Right cardiac atrium (tissue), 5 donors: ENCODE data around the gene VSX1. TPM values are rescaled to one million over a fixed set of nuclear protein-coding genes. Genes with fewer than 3 reads are reported as not detected.
A peak's percentile ranks its signal among the peaks of the same experiment; 100 is the strongest.

Source experiments
- ATAC-seq, 2 donors: fragments of 200-7000 bp; cut with Tn5 transposase; one replicate each; pipeline versions ENCODE4 v1.8.0 to v1.9.1; 2020; ENCODE audit warnings: moderate library complexity in 2 of 2, mild to moderate bottlenecking in 1 of 2
- DNase-seq, 3 donors: peaks; one replicate each; pipeline ENCODE4 v3.0.0-alpha.2; 2020
- H3K27ac ChIP-seq: one replicate; pipeline ENCODE4 v1.5.1; 2013; ENCODE audit warnings: mild to moderate bottlenecking, low read length, control low read depth, moderate library complexity
- H3K27me3 ChIP-seq: one replicate; pipeline ENCODE4 v1.6.1; 2013; ENCODE audit not compliant: control insufficient read depth, insufficient read depth
- H3K4me1 ChIP-seq: one replicate; pipeline ENCODE4 v1.6.1; 2013; ENCODE audit warnings: low read length; ENCODE audit not compliant: control insufficient read depth, insufficient read depth
- H3K4me3 ChIP-seq: one replicate; pipeline ENCODE4 v1.5.1; 2013; ENCODE audit warnings: low read length, control low read depth
- H3K9me3 ChIP-seq: one replicate; pipeline ENCODE4 v1.6.1; 2013; ENCODE audit warnings: low read length; ENCODE audit not compliant: control insufficient read depth
- WGBS: extraction: QIAGEN DNeasy Blood & Tissue Kit; methylation state at CpG from one replicate; pipeline ENCODE4 v1.1.7; 2013; 5-methylcytosine and 5-hydroxymethylcytosine counted together
- intact Hi-C, 4 donors: fragments of 100-400 bp; cut with DNase I; formaldehyde crosslinking; loops; one replicate each; pipeline versions ENCODE4 v1.11.0 to v1.14.0; 2022 to 2023
- polyA plus RNA-seq: library from polyadenylated mRNA; stranded (reverse); fragments of 200-250 nt; gene quantifications from one replicate; pipeline ENCODE4 v1.2.3, GENCODE V29; 2013
- total RNA-seq, 4 donors: library from RNA; stranded (reverse); fragmentation: NEBNext Ultra II Directional; extraction: Animal tissue kit (Norgen Biotek cat#: 25700); gene quantifications; one replicate each; pipeline ENCODE4 v1.2.1, GENCODE V29; 2021
- donor health status: healthy with polysubstance abuse.
- donor health status: DM: no; HTN: yes; CAD: no.
- donor health status: DM: no; HTN: no; CAD: no.
- donor health status: DM: no; HTN: yes; CAD: no; lungs with severe emphysema.
- donor health status: DM: yes; HTN: yes; CAD: no.

VSX1 gene
- total and polyA plus RNA-seq, 5 donors, result 0.27 to 0.44 TPM; not detected in 3

DNA sequence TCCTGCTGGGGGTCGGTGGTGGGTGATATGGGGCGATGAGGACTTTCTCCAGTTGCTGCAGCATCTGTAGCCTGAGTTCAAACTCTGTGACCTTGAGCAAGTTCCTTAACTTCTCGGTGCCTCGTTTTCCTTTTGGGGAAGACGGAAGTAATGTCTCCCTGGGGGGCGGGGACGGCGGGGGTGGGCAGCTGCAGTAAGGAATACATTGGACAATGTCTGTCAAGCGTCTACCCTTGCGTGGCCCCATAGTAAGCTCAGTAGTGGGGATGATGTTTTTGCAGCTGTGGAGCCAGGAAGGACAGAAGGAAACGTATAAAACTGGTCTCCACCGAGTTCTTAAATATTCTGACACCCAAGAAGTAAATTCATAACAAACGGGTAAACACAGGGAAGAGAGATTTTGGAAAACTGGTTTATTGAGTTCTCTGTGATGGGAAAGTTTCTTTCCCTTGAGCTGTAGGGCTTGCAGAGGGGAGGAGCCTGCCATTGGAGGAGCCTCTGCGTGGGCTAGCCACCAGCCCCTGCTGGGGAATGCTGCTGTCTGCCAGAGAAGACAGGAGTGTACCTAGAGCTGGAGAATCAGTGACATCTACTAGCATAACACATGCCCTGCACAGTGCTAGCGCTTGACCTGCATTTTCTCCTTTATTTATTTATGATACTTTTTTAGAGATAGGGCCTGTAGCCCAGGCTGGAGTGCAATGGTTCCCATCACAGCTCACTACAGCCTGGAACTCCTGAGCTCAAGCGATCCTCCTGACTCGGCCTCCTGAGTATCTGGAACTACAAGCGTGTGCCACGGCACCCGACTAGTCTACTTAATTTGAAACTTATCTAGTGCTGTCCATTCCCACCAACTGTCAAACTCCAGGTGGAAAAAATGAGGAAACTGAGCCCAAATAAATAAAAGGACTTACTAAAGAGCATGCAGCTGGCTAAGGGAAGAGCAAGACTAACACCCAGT is 22.8 kb downstream of the VSX1 start:
- H3K27me3 ChIP-seq, result no peaks in the 10 kb centered on the region
- peak in 2 of 3 donors; percentile 69 to 78 for DNase-seq
- H3K27ac ChIP-seq, result peak overlapping the region; percentile 59
- H3K9me3 ChIP-seq, result no peaks in the 10 kb centered on the region
- no peak for ATAC-seq
- H3K4me3 ChIP-seq, result peak overlapping the region; percentile 77
- intact Hi-C loops, result no loop called here
- WGBS, result 27% methylated on average over 20 of the region's 20 CpGs
- H3K4me1 ChIP-seq, result peaks cover 11% of the 10 kb centered on the region

DNA sequence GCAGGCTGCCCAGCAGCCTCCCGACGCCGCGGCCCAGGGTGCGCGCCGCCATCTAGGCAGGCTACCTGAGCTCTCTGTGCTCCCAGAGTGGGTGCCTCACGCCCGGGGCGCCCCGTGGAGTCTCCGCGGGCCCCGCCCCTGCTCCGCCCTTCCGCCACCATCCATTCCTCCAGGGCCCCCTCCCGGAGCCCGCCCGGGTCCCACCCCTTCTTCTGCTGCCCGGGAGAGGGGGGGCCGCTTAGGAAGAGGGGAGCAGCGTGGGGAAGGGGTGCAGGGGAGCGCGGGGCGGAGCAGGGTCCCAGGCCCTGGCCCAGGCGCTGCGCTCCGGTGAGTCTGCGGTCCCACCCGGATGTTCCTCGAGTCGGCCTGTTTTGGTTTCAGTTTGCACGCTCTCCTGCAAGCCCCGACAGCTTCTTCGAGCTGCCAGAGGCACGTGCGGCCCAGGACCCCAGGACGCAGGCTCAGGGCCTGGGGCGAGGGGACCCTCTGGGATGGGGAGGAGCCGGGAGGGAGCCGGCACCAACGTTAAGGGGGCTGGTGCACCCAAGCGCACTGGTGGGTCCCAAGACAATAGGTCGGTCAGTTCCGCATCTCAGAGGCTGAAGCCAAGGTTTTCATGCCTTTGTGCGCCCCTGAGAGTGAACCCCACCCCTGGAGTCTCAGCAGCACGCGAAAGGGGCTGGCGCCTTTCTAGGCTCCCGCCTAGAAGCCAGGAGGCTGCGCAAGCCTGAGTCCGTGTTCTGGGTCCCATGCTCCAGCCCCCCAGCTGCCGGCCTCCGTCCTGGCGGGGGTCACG is 23.7 kb downstream of the VSX1 start, which contains the start of gene ACSS1:
Gene ACSS1, minus strand, starts transcription at position 89 of the 796 bp plus-strand sequence. Its CDS starts 37 bp downstream, at position 52.
- Histone ChIP-seq H3K9me3 (no peaks in the 10 kb centered on the region), H3K27ac (peak within 1 kb of the TSS; percentile 59), H3K4me1 (peaks cover 14% of the 10 kb centered on the region), H3K27me3 (no peaks in the 10 kb centered on the region), H3K4me3 (peak within 1 kb of the TSS; percentile 77)
- ATAC-seq (peak; percentile 64 to 75), DNase-seq (peak; percentile 70 to 91 (median 90))
- intact Hi-C loops, result no loop called here
- 1% methylated on average over 56 of the region's 56 CpGs for WGBS

DNA sequence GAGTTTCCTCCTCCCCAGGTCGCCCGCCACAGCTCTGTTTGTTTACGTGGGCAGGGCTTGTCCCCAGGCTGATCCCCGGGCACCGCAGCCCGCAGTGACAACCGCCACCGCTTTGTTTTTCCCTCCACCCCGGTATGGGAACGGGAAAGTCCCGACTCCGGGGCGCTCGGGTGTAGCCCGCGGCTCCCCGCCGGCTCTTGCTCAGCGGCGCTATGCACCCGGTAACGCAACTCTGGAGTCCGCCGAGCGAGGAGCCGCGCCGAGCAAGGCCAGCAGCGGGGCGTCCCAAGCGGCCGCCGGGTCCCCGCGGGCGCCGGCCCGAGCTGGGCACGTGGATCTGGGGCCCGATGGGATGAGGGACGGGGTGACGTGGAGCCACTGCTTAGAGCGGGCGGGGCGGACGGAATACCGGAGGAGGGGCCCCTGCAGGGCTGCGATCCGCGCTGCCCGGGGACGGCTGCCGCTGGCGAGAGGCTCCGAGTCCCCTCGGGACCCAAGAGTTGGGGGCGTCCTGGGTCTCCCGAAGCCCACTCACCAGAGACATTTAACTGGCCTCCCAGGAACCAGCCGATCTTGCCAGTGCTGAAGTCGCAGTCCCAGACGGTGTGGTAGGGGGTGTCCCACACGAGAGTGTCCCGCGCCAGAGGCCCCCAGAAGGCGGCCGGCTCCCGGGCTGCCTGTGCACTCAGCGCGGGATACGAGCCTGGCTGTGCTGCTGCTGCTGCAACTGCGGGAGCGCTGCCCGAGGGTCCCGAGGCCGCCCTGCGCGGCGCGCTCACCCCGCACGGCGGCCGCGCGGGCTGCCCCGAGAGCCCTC is 24.5 kb downstream of the VSX1 start:
- Histone ChIP-seq H3K4me3 (peak overlapping the region; percentile 77), H3K9me3 (no peaks in the 10 kb centered on the region), H3K27ac (peak overlapping the region; percentile 59), H3K4me1 (peaks cover 14% of the 10 kb centered on the region), H3K27me3 (no peaks in the 10 kb centered on the region)
- WGBS, result under 1% methylated on average over 86 of the region's 86 CpGs
- DNase-seq (peak; percentile 78 to 91 (median 89)), ATAC-seq (peak; percentile 82 to 85)
- intact Hi-C loops, result no loop called here

DNA sequence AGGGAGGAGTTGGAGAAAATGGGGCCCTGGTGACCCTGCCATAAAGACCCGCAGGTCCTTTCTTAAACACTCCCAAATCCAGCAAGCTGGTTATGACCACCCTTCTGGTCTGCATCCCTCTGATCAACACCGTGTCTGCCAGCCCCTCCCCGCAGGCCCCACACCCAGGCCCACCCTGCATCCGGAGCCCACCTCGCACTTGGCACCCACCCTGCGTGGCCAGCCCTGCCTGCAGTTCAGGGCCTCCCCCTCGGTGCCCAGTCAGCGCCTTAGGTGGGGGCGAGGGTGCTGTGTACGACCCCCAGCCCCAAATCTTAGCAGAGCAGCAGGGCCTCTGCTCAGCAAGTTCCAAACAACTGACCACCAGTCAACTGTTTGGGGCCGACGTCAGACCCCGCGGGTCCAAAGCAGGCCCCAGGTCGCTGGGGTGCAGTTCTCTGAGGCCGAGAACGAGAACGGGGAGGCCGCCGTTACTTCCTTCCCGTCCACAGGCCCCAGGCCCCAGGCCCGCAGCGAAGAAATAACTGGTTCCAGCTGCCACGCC is 25.2 kb downstream of the VSX1 start:
- intact Hi-C loops, result no loop called here
- H3K4me1 ChIP-seq, result peaks cover 19% of the 10 kb centered on the region

DNA sequence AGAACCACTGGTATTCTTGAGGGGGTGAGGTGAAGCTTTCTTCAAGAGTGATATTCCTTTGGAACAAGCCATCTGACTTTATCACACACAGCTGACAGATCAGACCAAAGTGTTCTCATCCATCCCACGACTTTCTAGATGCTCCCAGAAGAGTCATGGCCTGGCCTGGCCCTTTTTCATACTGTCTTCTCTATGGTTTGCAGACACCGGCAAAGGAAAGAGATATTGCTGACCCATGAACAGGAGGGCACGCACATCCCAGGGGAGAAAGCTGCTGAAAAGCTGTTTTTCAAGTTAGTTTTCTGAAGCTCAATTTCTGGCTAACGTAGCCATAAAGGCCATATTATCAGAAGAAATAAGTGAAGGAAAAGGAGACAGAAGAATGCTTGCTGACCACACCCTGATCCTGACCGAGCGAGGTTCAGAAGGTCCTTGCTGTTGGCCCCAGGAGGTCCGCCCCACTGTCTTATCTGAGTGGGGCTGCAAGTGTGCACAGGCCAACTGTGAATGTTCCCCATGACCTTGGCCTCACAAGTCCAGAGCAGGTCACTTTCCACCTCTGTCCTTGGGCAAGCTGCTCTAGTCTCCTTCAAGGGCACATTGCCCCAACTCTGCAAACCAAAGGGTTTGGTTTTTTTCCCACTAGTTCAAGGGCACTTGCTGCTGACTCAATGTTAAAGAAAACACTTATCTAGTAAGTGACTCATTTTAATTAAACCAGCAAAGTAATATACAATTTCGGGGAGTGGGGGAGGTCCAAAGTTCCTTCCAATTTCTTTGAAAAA is 26.0 kb downstream of the VSX1 start:
- Histone ChIP-seq H3K4me3 (peak overlapping the region; percentile 77), H3K9me3 (no peaks in the 10 kb centered on the region), H3K27me3 (no peaks in the 10 kb centered on the region), H3K27ac (peak overlapping the region; percentile 83), H3K4me1 (peaks cover 27% of the 10 kb centered on the region)
- DNase-seq (peak in 1 of 3 donors; percentile 59), ATAC-seq (no peak)
- WGBS, result 54% methylated on average over 8 of the region's 8 CpGs
- intact Hi-C loops, result no loop called here

More for the DNA sequence above, 25.2 kb downstream of the VSX1 start:
- H3K9me3 ChIP-seq, result no peaks in the 10 kb centered on the region
- no peak for ATAC-seq
- no peaks in the 10 kb centered on the region for H3K27me3 ChIP-seq
- DNase-seq, result peak in 2 of 3 donors; percentile 64 to 69
- peak overlapping the region; percentile 59 for H3K27ac ChIP-seq
- 10% methylated on average over 24 of the region's 24 CpGs for WGBS
- H3K4me3 ChIP-seq, result peak overlapping the region; percentile 77

DNA sequence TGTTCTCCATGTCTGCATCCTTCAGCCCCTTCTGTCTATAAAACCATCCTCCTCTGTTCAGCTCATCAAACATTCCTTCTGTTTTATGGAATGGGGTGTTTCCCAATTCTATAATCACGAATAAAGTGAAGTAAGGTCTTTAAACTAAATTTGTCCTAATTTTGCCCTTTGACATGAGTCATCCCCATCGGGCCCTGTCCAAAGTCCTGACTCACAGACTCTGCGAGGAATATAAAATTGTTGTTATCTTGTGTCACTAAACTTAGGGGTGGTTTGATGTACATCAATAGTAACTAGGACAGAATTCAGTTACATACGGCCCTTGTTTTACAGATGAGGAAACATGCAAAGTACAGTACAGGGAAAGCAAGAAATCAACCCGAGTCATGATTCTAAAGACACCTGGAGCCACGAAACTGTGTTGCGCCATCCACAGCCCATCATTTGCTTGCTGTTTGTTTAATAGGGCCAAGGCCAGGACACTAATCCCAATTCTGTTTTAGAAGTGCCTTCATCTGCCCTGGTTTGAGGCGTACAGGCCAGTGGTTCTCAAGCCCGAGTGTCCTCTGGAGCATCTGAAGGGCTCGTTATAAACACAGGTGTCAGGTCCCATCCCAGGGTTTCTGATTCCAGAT is 26.8 kb downstream of the VSX1 start:
- ATAC-seq (no peak), DNase-seq (peak in 1 of 3 donors; percentile 53)
- Histone ChIP-seq H3K4me3 (no peak overlapping the region), H3K4me1 (peaks cover 33% of the 10 kb centered on the region), H3K9me3 (no peaks in the 10 kb centered on the region), H3K27me3 (no peaks in the 10 kb centered on the region), H3K27ac (no peak overlapping the region)
- WGBS, result 69% methylated on average over 10 of the region's 10 CpGs
- intact Hi-C loops, result no loop called here

DNA sequence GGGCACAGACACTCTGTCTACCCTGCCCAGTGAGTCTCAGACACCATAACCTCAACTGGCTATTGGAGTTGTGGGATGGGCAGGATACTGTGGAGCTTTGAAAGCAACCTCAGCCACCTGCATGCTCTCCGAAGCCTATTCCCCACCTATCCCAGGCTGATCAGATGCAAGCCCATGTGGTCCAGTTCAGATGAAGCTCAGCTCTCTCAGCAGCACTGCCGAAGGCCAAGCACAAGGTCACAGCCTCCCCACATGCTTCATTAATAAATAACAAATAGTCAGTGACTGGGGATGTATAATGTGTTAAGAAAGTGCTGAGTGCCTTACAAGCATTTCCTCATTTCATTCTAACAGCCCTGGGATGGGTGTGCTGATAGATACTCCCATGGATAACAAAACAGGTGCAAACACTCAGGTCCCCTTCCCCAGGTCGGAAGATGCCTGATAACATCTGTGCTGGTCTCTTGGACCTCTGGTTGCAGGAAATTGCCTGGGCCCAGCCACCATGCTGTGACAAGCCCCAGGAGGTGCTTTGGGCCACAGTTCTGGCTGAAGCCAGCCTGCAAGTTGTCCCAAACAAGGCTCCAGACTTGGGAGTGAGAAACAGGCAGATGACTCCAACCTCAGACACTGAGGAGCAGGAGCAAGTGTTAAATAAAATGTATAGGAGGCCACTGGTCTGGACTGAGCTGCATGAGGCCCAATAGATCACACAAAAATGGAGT is 27.7 kb downstream of the VSX1 start:
- H3K4me1 ChIP-seq, result peaks cover 40% of the 10 kb centered on the region
- ATAC-seq (no peak), DNase-seq (no peak)
- no peaks in the 10 kb centered on the region for H3K27me3 ChIP-seq
- H3K4me3 ChIP-seq, result no peak overlapping the region
- intact Hi-C loops, result no loop called here
- no peaks in the 10 kb centered on the region for H3K9me3 ChIP-seq
- H3K27ac ChIP-seq, result peak overlapping the region; percentile 95
- WGBS, result 55% methylated on average over 3 of the region's 3 CpGs

DNA sequence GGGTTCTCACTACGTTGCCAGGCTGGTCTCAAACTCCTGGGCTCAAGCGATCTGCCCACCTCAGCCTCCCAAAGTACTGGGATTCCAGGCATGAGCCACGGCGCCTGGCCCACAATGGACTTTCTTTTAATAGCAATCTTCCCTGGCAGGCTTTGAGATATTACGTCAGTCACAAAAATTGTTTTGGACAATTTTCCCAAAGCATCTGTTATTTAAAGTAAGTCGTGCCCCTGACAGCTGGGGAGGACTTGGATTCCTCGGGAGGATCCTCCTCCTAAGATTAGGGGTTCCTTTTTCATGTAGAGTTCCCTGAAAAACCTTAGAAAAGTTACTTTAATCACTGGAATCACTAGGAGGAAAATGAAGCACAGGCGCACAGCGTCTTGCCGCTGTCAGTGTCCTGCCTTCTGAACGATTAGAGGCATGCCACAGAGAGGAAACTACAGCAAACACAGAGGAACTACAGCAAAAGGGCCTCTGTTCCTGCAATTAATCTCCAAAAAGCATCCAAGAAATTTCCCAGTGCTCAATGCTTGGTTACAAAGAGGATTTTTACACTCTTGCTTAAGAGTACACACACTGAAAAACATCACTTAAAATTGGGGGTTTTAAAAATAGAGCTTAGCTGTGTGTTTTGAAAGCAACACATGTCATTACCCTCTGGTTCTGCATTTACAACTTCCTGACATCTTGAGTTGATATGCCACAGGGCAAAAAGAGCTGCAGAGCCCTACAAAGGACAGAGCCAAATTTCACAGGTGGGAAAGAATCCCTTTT is 28.5 kb downstream of the VSX1 start:
- H3K4me3 ChIP-seq, result no peak overlapping the region
- intact Hi-C loops, result no loop called here
- peaks cover 45% of the 10 kb centered on the region for H3K4me1 ChIP-seq
- ATAC-seq (peak; percentile 22 to 33), DNase-seq (peak; percentile 66 to 88 (median 80))
- H3K27ac ChIP-seq, result peak overlapping the region; percentile 95
- no peaks in the 10 kb centered on the region for H3K27me3 ChIP-seq
- no peaks in the 10 kb centered on the region for H3K9me3 ChIP-seq
- 7% methylated on average over 11 of the region's 11 CpGs for WGBS
